HepG2 (cell line): ENCODE data around the gene PGK1. TPM values are rescaled to one million over a fixed set of nuclear protein-coding genes. Genes with fewer than 3 reads are reported as not detected.
"Not testable (repeated sequence)": the region's sequence is repeated elsewhere in the genome, so short reads cannot be mapped to it uniquely, and the experiment has no call there.

Experiments
- ATAC-seq: fragments of 200-7000 bp; cut with Tn5 transposase; 3 replicates; pipeline ENCODE4 v1.9.1; 2020; ENCODE audit warnings: mild to moderate bottlenecking, moderate library complexity
- BruUV-seq: library from RNA; stranded (reverse); fragments of 400-500 nt; replicated peaks from 2 replicates; lab custom pipeline; 2021; lab: Mats Ljungman, UMichigan
- CTCF ChIA-PET: fragments of 300-600 bp; formaldehyde crosslinking; extraction: SDS; loops from one replicate; lab custom pipeline; 2021; ENCODE audit warnings: low total read pairs, inconsistent platforms, low intra/inter-chr PET ratio; lab: Yijun Ruan, JAX
- POLR2A ChIA-PET: fragments of 350-600 bp; sonication (Branson Sonifier 250); formaldehyde crosslinking; loops from one replicate; lab custom pipeline; 2020; ENCODE audit warnings: antibody characterized with exemption, inconsistent platforms; lab: Yijun Ruan, JAX
- DNase-seq: peaks from one replicate; pipeline ENCODE4 v3.0.0-alpha.2; 2015; ENCODE audit warnings: low spot score
- FAIRE-seq: peaks from 3 replicates; lab custom pipeline; 2011; peaks lifted over from hg19 to GRCh38; lab: Jason Lieb, UNC
- H2AFZ ChIP-seq: one replicate; pipeline ENCODE4 v1.6.1; 2011; ENCODE audit warnings: low read length, inconsistent platforms
- H3K27ac ChIP-seq: fragments of 300-600 bp; 3 replicates; pipeline ENCODE4 v1.8.0; 2011; ENCODE audit warnings: mixed run types, mild to moderate bottlenecking, mixed read lengths, low read length, inconsistent platforms; ENCODE audit not compliant: insufficient read depth; ENCODE audit errors: extremely low read length
- H3K27me3 ChIP-seq, 2 experiments: fragments of 200-600 bp in 1 of 2; 2 replicates in 1 of 2; 3 replicates in 1 of 2; pipeline versions ENCODE4 v1.6.0 to v1.8.0; 2011; ENCODE audit warnings: low read length in 2 of 2, mild to moderate bottlenecking in 2 of 2, moderate library complexity in 2 of 2, inconsistent platforms in 1 of 2; ENCODE audit not compliant: insufficient read depth in 2 of 2, control insufficient read depth in 1 of 2
- H3K36me3 ChIP-seq, 2 experiments: fragments of 200-600 bp in 1 of 2; replicated peaks in 1 of 2; 2 replicates in 1 of 2; 3 replicates in 1 of 2; pipeline versions ENCODE4 v1.5.1 to v1.8.0; 2011; ENCODE audit warnings: low read length in 2 of 2, inconsistent platforms in 1 of 2; ENCODE audit not compliant: insufficient read depth in 2 of 2, control insufficient read depth in 1 of 2
- H3K4me1 ChIP-seq: 2 replicates; pipeline ENCODE4 v1.5.1; 2012; ENCODE audit warnings: low read length, inconsistent platforms; ENCODE audit not compliant: insufficient read depth
- H3K4me2 ChIP-seq: 2 replicates; pipeline ENCODE4 v1.6.0; 2011; ENCODE audit warnings: low read depth, low read length, inconsistent platforms
- H3K4me3 ChIP-seq, 3 experiments: fragments of 200-600 bp in 1 of 3; sonication (generic), shearing (Covaris generic) in 1 of 3; replicated peaks in 1 of 3; 2 replicates each; pipeline ENCODE4 v1.5.1; 2011 to 2016; ENCODE audit warnings: low read length in 3 of 3, inconsistent platforms in 2 of 3, low read depth in 2 of 3, mild to moderate bottlenecking in 2 of 3, control low read depth in 1 of 3, mixed read lengths in 1 of 3; ENCODE audit not compliant: insufficient read depth in 1 of 3
- H3K79me2 ChIP-seq: one replicate; pipeline ENCODE4 v1.6.1; 2011; ENCODE audit warnings: low read length, inconsistent platforms; ENCODE audit not compliant: insufficient read depth
- H3K9ac ChIP-seq: 2 replicates; pipeline ENCODE4 v1.6.0; 2011; ENCODE audit warnings: mild to moderate bottlenecking, low read depth, low read length, inconsistent platforms; ENCODE audit not compliant: insufficient read depth
- H3K9me3 ChIP-seq: 2 replicates; pipeline ENCODE4 v1.5.1; 2012; ENCODE audit warnings: mild to moderate bottlenecking, low read length
- H4K20me1 ChIP-seq: 2 replicates; pipeline ENCODE4 v1.6.0; 2011; ENCODE audit warnings: inconsistent platforms, mild to moderate bottlenecking, low read length, moderate library complexity; ENCODE audit not compliant: insufficient read depth
- ZNF431 ChIP-seq: sonication (generic); formaldehyde crosslinking; IDR thresholded peaks from 2 replicates; pipeline ENCODE4 v1.9.0; 2022; ENCODE audit warnings: missing genetic modification reagents, low read depth, mild to moderate bottlenecking, borderline replicate concordance
- WGBS: methylation state at CpG from one replicate; pipeline ENCODE4 v1.1.6; 2017; ENCODE audit warnings: low lambda C conversion rate; 5-methylcytosine and 5-hydroxymethylcytosine counted together
- in situ Hi-C: cut with HindIII; loops from 2 replicates; pipeline ENCODE4 v1.10.0; 2017; ENCODE audit warnings: low pct_unique_long_range_greater_than_20kb; ENCODE audit not compliant: extremely low pct_ligation_motif_present
- intact Hi-C: fragments of 100-400 bp; cut with micrococcal nuclease; formaldehyde crosslinking; loops from one replicate; pipeline ENCODE4 v1.10.0; 2022; ENCODE audit not compliant: unreplicated experiment
- polyA plus RNA-seq, 8 experiments: library from polyadenylated mRNA; depleted of rRNA in 3 of 8; stranded (reverse) in 7 of 8; unstranded in 1 of 8; fragments of >200 nt; fragmentation: Illumina TruSeq in 4 of 8; extraction: Trizol in 4 of 8; gene quantifications; 2 replicates each; pipeline versions ENCODE4 v1.2.1 to v1.2.3, GENCODE V29; 2011 to 2016; ENCODE audit warnings: low read depth in 4 of 8, missing spikeins in 1 of 8, mixed read lengths in 1 of 8; ENCODE audit not compliant: insufficient read depth in 1 of 8
- total RNA-seq, 5 experiments: library from RNA; depleted of rRNA; stranded (reverse); fragments of >200 nt; fragmentation: Illumina TruSeq; extraction: Trizol; gene quantifications; 2 replicates each; pipeline ENCODE4 v1.2.3, GENCODE V29; 2016; ENCODE audit warnings: low read depth in 1 of 5

Gene PGK1
- total and polyA plus RNA-seq, 2 of the 13 experiments (the other 11 are each of a cell fraction or from before 2014, with no cell fraction given), result 325 to 1,274 TPM

DNA sequence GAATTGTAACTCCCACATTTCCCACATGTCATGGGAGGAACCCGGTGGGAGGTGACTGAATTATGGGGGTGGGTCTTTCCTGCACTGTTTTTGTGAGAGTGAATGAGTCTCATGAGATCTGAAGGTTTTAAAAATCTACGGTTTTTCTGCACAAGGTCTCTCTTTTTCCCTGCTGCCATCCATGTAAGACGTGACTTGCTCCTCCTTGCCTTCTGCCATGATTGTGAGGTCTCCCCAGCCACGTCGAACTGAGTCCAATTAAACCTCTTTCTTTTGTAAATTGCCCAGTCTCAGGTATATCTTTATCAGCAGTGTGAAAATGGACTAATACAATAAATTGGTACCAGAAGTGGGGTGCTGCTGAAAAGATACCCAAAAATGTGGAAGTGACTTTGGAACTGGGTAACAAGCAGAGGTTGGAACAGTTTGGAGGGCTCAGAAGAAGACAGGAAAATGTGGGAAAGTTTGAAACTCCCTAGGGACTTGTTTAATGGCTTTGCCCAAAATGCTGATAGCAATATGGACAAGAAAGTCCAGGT, 43.0 kb downstream of the PGK1 start:
- H3K79me2 ChIP-seq, H3K4me2 ChIP-seq, ATAC-seq, POLR2A ChIA-PET, H2AFZ ChIP-seq, FAIRE-seq, H3K4me1 ChIP-seq, CTCF ChIA-PET, H3K9me3 ChIP-seq, DNase-seq, H3K4me3 ChIP-seq, H3K36me3 ChIP-seq, H3K27ac ChIP-seq, BruUV-seq, H4K20me1 ChIP-seq, H3K9ac ChIP-seq, H3K27me3 ChIP-seq, in situ Hi-C loops, intact Hi-C loops: not testable (repeated sequence)
- 27% methylated on average over 4 of the region's 5 CpGs for WGBS
- 0 out of 2 replicates have a peak, but pooled peaks have one; percentile 36 for TF ChIP-seq ZNF431 (CRISPR knock-in tag)

DNA sequence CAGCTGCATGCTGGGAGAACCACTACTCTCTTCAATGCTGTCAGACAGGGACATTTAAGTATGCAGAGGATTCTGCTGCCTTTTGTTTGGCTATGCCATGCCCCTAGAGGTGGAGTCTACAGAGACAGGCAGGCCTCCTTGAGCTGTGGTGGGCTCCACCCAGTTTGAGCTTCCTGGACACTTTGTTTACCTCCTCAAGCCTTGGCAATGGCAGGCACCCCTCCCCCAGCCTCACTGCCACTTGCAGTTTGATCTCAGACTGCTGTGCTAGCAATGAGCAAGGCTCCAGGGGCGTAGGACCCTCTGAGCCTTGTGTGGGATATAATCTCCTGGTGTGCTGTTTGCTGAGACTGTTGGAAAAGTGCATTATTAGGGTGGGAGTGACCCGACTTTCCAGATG, 53.3 kb downstream of the PGK1 start:
- H3K27me3 ChIP-seq, POLR2A ChIA-PET, H3K27ac ChIP-seq, H3K9me3 ChIP-seq, H3K4me3 ChIP-seq, DNase-seq, CTCF ChIA-PET, H2AFZ ChIP-seq, H3K36me3 ChIP-seq, intact Hi-C loops, H4K20me1 ChIP-seq, FAIRE-seq, H3K79me2 ChIP-seq, H3K4me2 ChIP-seq, in situ Hi-C loops, ATAC-seq, BruUV-seq, H3K9ac ChIP-seq, H3K4me1 ChIP-seq: not testable (repeated sequence)
- 30% methylated on average over 2 of the region's 2 CpGs for WGBS

DNA sequence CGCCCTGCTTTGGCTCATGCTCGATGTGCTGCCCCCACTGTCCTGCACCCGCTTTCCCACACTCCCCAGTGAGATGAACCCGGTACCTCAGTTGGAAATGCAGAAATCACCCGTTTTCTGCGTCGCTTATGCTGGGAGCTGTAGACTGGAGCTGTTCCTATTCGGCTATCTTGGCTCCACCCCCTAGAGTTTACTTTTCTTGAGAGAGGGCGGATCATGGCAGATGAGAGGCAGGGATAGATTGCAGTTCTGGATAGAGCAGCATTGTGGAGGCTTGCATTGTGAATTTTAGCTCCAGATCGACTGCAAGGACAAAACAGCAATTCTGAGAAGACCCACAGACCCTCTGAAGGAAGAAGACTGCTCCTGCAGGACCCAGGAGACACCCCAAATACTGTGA, 53.8 kb downstream of the PGK1 start:
- H3K27me3 ChIP-seq, H2AFZ ChIP-seq, H4K20me1 ChIP-seq, FAIRE-seq, intact Hi-C loops, CTCF ChIA-PET, H3K79me2 ChIP-seq, POLR2A ChIA-PET, H3K9me3 ChIP-seq, ATAC-seq, H3K36me3 ChIP-seq, H3K4me2 ChIP-seq, BruUV-seq, H3K9ac ChIP-seq, H3K4me1 ChIP-seq, H3K27ac ChIP-seq, DNase-seq, in situ Hi-C loops, H3K4me3 ChIP-seq: not testable (repeated sequence)
- WGBS, result 40% methylated on average over 9 of the region's 10 CpGs

DNA sequence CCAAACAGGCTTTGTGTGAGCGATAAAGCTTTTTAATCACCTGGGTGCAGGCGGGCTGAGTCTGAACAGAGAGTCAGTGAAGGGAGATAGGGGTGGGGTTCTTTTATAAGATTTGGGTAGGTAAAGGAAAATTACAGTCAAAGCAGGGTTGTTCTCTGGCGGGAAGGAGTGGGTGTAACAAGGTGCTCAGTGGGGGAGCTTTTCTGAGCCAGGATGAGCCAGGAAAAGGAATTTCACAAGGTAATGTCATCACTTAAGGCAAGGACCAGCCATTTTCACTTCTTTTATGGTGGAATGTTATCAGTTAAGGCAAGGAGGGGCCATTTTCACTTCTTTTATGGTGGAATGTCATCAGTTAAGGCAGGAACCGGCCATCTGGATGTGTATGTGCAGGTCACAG, 56.7 kb downstream of the PGK1 start:
- H3K36me3 ChIP-seq, BruUV-seq: not testable (repeated sequence)
- WGBS, result 42% methylated on average over 4 of the region's 4 CpGs

More for the DNA sequence above, 56.7 kb downstream of the PGK1 start:
- H3K27me3 ChIP-seq, ATAC-seq, H3K27ac ChIP-seq, POLR2A ChIA-PET, H3K79me2 ChIP-seq, H3K4me3 ChIP-seq, H4K20me1 ChIP-seq, H3K4me2 ChIP-seq, in situ Hi-C loops, intact Hi-C loops, H2AFZ ChIP-seq, FAIRE-seq, H3K4me1 ChIP-seq, H3K9me3 ChIP-seq, CTCF ChIA-PET, H3K9ac ChIP-seq, DNase-seq: not testable (repeated sequence)
